ENCODE results near the gene FOXL2NB. TPM values are rescaled to one million over a fixed set of nuclear protein-coding genes. Genes with fewer than 3 reads are reported as not detected.

The FOXL2NB gene
- polyA plus RNA-seq, 4 donors: 0.06 TPM; not detected in 3

DNA sequence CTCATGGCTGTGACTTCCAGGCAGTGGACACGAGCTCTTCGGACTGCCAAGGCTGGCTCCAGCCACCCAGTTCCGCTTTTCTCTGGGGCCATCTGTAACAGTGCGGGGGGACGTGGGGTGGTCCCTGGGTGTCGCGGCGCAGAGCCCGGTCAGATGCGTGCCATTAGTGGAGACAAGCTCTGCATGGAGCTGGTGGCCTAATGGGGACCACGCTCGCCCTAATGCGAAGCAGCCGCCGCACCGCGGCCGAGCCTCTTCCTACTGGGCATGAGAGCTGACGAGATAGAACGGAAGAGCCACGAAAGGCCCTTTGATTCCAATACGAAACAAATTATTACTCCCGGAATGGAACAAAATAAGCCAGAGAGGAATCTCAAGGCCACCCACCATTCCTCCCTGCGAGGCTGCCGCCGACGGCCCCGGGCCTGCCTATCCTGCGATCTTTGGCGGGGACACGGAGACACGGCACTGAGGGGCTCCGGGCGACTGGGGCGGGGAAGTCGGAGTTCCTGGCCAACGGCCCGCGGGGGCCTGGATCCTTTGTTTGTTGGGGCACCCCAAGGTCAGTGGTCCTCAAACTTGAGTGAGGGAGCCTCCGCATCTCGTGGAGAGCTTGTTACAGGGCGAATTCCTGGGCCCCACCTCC lies 18.2 kb upstream of the FOXL2NB start:
- DNase-seq (ENCODE audit: low read depth in 4 of 4, low spot score in 3 of 4): no peak

DNA sequence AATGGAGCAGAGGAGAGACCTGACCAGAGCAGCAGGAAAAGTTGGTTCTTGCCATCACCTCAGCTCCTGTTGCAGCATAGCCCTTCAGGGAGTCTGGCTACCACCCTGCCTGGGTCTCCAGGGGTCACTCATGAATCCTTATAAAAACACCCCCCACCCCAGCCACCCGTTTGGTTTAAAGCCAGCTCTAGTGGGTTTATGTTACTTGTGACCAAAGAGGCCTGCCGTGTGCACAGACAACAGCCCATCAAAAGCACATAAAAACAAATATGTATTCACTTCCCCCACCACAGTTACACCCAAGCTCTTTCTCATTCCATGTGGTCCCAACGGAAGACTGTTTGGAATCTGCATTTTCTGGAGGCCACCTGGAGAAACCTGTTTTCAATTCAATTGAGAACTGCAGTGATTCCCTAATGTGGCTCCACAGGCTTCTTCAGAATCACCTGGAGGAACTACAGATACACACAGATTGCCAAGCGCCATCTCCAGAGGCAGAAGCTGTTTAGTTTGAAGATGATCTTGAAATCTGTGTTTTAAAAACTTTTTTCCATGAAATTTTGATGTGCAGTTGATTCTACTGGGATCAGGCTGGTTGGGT lies 13.8 kb upstream of the FOXL2NB start:
- DNase-seq (ENCODE audit: low read depth in 4 of 4, low spot score in 3 of 4): no peak

DNA sequence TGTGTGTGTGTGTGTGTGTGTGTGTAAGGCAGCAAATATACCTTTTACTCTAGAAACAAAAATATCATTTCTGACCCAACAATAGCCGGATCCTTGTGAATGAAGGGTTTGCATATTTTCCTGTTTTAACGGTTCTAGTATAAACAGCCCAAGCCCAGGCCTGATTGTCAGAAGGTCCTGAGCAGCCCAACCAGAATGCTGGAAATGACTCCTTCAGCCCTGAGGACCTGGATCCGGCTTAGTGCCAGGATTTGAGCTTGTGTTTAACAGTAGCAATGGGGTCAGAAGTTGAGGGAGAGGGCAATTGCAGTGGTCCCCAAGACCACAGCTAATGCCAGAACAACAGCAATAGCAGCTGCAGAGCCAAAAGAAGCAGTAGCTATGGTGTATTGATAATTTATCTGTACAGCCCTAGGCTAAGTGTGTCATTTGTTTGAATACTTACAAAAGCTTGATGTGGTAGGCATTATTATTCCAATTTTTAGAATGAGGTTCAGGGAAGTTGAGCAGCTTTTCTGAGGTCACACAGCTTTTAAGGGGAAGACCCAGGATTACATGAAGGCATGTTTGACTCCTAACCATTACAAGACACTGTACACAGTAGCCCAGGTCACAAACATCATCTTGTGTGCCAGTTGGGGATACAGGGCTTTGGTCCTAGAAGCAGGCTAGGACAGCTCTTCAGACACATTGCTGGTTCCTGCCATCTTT lies 12.9 kb upstream of the FOXL2NB start:
- no peak for DNase-seq (ENCODE audit: low read depth in 4 of 4, low spot score in 3 of 4)

DNA sequence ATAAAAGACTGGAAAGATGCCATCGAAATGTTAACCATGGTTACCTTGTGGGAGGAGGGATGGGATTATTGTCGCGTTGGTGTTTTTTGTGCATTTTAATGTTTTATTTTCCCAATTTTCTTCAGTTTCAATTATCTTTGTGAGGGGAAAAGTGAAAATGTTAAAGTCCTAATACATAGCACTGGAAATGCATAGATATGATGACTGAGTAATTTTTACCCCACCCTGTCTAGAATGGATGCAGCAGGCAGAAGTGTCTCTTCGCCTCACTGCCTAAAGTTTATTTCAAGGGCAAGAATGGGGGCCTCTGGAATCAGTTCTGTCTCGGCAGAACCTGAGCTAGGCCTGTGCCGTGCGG lies 11.5 kb upstream of the FOXL2NB start:
- no peak for DNase-seq (ENCODE audit: low read depth in 4 of 4, low spot score in 3 of 4)

DNA sequence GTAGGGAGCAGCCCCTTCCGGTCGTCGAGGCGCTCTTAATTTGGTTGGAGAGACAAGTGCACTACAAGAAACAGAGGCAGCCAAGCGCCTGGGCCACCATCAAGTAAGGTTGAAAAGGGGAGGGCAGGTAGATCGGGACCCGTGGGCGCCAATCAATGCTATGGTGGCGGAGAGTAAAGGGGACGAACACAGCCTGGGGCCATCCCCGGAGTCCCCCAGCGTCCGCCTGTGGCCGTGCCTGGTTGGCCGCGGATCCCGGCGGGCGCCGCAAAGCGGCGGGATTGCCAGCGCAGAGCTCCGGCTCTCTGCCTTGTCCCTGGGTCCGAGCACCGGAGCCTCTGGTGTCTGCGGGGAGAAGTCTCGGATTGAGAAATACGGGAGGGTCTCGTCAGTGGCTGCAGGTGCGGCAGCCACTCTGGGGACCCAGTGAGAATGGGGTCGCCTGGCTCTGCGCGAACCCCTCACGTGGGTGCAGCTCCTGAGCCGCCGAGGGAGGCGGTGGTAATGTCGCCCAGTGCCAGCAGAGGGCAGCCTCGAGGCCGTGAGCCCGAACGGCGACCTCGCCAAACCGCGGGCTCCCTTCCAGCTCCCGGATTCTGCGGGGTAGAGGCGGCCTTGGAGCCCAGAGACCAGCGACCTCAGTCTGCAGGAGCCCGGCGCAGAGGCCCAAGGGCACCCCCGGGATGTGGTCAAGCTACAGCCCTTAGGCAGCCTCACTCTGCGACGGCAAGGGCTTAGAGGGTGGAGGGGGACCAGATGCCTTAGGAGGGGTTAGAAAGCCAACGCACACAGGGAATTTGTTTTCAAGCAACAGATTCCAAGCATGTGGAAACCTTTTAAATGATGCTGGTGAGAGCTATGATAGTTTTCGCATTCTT lies 10.9 kb upstream of the FOXL2NB start:
- no peak for DNase-seq (ENCODE audit: low read depth in 4 of 4, low spot score in 3 of 4)

DNA sequence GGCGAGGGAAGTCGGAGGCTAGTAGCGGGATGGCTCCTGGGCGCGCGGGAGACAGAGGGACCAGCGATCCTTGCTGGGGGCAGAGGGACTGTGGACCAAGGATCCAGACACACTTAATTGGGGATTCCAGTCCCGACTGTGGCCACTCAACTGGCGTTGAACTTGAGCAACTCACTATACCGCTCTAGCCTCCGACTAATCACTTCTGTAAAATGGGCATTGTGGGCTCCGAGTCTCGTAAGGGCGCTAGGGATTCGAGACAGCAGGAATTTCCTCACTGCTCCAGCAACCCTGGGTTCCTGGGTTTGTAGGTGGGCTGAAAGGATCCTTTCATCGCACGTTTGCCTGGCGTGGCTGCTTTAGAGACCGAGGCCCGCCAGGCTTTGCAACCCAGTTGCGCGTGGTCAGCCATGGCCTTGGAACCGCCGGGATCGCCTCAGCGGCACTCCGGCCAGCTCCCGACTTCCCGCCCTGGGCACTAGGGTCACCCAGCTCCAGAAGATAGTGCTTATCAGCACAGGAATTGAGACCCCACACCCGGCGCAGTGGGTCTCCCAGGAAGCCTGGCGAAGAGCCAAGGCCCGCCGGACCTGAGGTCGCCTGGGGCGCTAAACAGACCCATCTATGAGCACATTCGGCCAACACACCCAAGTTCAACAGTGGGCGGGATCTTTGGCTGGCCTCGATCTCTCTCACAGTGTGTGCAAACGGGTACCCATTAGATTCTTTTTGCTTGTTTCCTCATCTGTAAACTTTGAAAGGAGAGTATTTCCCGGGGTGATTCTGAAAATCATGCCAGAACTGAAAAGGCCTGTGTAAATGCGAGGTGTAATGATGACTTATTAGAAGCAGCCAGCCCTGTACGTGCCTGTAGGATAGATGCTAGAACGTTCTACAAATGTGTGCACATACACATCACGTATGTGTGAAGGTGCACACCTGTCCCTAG lies 10.0 kb upstream of the FOXL2NB start:
- DNase-seq (ENCODE audit: low read depth in 4 of 4, low spot score in 3 of 4): no peak

DNA sequence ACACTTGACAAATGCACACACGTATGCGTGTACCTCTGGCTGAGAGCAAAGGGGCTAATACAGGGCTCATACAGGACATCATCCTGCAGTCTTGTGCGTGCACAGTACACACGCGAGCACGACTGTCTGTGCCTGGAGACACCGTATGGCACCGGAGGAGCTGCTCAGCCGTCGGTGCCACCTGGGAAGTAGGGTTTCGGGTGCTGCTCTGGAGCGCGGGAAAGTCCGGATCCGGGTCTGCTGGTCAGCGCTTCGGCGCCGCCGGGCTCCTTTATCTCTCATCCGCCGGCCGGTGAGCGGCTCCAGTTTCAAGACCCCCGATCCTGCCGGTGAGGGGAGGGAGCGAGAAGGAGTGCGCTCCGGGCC lies 9.3 kb upstream of the FOXL2NB start:
- no peak for DNase-seq (ENCODE audit: low read depth in 4 of 4, low spot score in 3 of 4)

DNA sequence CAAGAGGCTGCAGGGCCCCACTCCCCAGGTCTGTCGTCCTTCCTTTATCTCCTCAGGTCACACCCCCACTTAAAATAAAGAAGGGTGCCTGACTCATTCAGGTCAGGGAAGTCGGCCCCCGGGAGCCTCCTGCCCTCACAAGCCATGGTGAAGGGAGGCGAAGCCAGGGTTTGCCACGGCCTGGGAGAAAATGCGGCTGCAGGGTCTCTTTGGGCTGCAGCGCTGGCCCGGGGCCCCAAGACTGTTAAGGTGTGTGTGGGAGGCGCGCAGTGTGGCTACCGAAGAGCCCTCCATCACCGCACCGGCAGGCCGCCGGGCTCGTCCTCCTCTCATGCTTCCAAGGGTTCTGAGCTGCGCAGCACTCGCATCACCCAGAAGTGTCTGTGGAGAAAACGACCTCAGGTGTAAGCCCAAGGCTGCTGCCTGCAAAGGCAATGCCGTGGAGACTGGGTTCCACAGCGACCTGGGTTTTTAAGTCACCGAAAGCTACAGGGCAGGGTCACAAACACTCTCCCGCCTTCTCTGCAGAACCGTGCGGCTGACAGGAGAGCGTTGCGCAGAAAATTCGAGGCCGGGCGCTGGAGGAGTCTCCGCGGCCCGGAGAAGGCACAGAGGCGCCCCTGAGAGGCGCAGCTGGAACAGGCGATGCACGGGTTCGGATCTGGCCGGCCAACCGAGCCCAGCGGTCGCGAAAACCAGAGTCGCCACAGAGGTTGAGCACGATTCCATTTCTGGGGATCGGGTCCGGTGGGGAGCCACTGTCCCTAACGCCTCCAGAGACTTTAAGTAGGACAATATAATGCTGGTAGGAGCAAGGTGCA lies 8.8 kb upstream of the FOXL2NB start:
- DNase-seq (ENCODE audit: low read depth in 4 of 4, low spot score in 3 of 4): no peak

DNA sequence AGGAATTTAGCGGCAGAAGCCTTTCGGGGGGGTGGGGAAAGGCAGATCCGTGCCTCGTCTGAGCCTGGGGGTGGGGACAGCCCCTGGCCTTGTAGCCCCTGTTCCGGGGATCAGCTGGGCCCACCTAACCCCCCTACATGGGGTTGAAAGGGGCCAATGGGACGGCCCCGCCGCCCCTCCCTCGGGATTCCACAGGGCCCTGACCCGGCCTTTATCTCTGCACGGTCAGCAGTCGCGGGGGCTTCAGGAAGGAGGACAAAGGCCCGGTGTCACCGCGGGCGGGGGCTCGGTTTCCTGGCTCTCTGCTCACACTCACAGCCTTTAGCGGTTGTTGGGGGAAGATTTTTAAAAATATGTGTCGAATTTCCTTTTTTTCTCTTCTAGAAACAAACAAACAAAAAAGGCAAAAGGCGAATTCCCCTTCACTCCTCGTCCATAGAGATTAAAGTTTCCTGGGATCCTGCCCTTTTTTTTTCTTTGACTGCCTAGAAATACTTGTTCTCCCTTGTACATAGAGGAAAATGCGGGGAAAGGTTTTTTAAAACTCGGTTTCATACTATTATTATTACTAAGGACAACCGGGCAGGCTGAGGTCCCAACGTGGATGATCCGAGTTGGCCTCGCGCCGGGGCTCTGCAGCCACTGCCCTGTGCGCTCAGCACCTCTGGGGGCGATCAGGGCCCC lies 8.0 kb upstream of the FOXL2NB start:
- DNase-seq (ENCODE audit: low read depth in 4 of 4, low spot score in 3 of 4): no peak

DNA sequence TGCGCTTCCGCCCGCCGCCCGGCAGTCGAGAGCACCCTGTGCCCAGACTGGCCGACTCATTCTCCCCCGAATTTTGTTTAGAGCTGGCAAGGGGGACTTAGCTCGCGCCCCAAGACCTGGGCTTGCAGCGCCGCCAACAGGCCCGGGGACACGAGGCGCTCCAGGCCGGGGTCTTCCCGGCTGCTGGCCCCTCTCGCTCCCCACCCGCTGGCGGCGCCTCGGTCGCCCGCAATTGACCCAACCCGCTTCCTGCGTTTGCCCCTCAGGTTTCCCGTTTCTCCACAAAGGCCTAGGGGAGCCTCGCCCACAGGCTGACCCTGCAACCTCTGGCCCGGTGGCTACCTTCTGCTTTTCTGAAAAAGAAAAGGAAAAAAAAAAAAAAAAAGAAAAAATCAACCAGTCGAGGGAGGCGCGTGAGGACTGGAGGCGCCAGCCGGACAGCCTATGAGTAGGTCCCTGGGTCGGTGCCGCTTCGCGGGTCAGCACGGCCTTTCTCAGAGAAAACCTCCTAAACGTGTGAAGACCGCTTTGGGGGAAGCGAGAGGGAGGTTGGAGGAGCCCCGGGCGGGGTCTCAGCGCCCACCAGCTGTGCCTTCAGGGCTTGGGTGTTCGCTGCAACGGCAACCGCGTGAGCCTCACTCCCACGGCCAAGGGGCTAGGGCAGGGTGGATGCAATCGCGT lies 7.3 kb upstream of the FOXL2NB start:
- no peak for DNase-seq (ENCODE audit: low read depth in 4 of 4, low spot score in 3 of 4)

DNA sequence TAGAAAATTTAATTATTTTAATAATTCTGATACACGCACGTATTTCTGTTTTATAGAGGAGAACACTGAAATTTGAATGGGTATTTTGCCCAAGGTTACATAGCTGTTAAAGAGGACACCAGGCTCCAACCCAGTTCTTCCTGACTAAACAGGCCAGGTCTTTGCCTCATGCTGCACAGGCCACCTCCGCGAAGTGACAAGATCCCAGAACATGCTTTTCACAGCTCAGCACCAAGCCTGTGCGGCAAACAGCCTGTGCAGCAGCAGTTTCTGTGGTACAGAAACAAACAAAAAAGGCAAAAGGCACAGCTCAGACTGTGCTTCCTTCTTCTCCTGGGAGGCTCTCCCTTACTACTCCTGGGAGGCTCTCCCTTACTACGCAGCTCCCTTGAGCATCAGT lies 6.6 kb upstream of the FOXL2NB start:
- no peak for DNase-seq (ENCODE audit: low read depth in 4 of 4, low spot score in 3 of 4)

DNA sequence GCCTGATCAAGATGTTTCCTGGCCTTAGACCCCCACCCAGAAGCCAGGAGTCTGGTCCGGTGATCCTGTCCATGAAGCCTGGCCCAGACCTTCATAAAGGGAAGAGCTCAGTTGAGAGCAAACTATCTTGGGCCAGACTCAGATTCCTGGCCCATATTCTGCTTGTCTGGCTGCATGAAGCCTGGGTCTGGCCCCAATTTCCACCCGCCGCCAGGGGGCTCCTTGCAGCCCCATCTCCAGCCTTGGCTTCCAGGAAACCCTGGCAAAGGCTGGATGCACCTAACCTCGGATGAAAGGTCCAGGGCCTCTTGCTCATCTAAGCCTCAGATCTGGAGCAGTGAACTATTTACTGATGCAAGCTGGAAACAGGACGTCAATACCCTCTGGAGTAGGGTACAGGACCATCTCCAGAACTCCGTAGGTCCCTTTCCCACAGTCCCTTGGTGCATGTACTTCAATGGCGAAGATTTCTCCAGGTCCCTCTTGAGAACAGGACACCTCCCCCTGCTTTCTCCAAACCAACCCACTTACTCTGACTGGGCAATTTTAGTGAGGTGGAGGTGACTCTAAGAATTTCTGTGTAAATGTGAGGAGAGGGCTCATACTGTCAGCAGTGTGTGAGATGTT lies 5.6 kb upstream of the FOXL2NB start:
- no peak for DNase-seq (ENCODE audit: low read depth in 4 of 4, low spot score in 3 of 4)

DNA sequence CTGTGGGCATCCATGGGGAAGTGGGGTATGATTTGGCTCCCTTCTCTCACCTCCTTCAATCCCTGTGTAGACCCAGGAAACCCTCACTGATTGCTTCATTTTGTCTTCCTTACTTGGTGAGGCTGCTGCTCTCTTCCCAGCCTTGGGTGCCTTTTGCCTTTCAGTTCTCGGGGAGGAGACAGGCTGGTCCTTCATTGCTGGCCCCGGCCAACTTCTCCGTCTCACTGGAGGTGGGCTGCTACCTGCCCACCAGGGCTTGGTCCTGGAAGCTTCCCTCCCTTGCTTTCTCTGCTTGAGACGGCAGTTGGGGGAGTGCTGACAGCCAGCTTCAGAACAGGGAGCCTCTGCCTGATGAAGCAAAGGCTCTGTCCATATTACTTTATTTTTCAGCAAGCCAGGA lies 4.7 kb upstream of the FOXL2NB start:
- no peak for DNase-seq (ENCODE audit: low read depth in 4 of 4, low spot score in 3 of 4)

DNA sequence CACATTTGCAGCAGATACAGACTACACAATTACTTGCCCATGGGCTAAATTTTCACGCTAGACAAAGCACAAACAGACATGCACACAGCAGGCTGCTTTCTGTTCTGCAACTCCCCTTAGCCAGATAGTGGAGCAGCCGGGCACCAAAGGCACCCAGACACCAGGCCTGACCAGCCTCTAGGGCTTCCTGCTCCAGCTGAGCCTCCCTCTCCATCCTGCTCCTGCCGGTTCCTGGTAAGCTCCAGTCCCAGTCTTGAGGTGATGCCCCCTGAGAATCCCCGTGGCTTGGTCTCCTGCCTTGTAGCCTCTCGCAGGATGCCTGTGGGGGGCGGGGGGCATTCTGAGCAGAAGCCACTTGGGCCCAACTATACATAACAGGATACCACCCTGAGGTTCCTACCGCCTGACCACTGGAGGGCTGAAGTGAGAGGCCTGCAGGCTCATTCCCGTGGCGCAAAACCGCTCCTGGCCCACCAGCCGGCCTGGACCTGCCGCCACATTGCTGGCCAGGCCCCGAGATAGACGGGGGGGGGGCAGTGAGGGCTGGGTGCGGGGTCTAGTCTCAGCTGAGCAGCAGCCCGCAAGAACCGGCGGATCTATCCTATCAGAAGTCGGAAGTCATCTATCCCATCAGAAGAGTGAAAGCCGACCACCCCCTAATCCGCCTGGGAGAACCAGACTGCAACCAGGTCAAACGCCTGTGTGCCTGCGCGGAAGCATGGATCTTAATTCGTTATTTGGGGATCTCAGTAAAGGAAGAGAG lies 4.0 kb upstream of the FOXL2NB start:
- DNase-seq (ENCODE audit: low read depth in 4 of 4, low spot score in 3 of 4): no peak

DNA sequence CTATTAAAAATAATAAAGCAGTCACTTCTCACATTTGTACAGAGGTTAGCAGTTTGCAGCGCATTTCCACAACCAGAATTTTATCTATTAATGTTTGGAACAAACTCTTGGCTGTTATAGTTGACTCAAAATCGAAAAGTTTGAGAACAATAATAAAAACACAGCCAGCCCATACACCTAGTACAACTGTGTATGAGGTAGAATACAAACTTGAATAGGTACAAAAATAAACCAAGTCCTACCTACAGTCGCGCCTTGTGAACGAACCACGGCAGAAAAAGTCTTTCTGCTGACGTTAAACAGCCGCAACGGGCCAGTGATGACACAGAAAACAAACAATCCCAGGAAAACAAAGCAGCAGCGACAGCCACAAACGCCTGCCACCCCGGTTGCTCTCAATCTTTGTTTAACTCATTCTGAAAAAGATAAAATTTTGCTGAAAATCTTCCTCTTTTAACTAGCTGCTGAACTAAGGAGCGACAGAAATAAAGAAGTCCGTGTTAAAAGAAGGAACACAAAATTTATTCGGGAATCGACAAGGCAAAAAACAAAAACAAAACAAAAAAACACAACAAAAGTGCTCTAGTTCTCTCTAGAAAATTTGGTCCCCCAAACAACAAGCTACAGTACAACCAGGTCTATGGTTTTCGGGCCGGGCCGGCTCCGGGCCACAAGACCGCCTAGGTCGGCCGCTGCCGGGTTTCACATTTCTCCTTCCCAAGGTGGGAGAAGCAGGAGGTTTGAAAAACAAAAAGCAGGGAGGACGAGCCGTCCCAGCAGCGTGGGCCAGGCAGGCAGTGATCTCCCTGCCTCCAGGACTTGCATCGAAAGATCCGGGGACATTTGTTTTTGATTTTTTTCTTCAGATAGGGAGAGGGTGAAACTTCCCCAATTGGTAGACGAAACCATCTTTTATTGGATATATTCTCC lies 3.0 kb upstream of the FOXL2NB start:
- no peak for DNase-seq (ENCODE audit: low read depth in 4 of 4, low spot score in 3 of 4)

DNA sequence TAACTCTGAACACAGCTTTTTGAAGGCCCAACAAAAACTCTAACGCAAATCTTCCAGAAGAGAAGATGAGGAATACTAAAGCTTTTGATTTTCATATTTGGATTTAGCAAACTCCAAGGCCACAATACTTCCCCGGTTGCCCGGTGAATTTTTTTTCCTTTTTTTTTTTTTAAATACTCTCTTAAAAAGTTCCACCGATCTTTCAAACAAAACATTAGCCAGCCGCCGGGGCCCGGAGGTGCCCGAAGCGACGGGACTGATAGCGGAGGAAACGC lies 2.4 kb upstream of the FOXL2NB start:
- no peak for DNase-seq (ENCODE audit: low read depth in 4 of 4, low spot score in 3 of 4)

Measured in left renal pelvis (tissue), 4 donors.